HL-60/S4 (cell line): ENCODE results near the gene ITM2C.

ENCODE experiments used
- in situ Hi-C: fragments of 300-500 bp; cut with MboI; formaldehyde crosslinking; loops from 2 replicates; pipeline ENCODE4 v1.14.3; 2022; ENCODE audit warnings: low sequenced_read_pairs

Gene ITM2C

DNA sequence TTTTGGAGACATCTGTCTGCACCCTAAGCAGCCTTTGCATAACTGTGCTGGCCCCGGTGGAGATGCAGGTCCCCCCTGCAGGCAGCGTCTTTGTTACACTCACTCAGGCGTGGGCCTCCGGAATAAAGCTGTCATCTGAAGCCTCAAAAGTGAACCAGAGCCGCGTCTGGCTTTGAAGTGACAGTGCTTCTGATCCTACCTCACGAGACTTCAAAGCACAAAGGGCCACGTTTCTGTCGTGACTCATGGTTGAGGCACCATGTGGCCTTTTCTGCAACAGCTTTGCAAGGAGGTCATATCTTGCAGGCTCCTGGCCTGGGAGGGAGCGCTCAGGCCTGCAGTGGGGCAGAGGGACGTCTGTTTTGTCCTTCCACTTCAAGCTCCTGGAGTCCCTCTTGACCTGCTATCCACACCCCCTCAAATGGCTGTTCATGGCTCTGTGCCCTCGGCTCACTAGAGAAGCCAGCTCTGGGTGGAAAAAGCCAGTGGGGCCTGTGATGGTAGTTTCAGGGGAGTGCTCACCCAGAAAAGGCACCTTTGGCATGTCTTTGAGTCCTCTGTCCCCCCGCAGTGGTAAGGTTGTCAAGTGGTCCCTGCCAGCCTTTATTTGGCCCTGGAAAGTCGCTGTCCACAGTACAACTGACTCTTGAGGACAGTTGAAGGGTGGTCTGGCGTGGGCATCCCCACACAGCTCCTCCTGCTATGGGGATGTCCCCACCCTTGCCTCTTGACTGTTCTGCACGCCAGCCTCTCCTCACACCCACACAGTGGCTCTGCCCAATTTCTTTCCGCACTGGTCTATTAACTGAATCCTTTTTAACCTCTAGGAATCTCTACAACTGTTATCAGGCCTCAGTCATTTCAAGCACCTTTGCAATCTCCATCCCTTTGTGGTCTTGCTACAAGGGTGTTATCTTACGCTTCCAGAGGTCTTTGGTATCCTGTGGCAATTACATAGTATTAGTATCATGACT, 41.0 kb downstream of the ITM2C start:
- in situ Hi-C loops, result no loop called here

DNA sequence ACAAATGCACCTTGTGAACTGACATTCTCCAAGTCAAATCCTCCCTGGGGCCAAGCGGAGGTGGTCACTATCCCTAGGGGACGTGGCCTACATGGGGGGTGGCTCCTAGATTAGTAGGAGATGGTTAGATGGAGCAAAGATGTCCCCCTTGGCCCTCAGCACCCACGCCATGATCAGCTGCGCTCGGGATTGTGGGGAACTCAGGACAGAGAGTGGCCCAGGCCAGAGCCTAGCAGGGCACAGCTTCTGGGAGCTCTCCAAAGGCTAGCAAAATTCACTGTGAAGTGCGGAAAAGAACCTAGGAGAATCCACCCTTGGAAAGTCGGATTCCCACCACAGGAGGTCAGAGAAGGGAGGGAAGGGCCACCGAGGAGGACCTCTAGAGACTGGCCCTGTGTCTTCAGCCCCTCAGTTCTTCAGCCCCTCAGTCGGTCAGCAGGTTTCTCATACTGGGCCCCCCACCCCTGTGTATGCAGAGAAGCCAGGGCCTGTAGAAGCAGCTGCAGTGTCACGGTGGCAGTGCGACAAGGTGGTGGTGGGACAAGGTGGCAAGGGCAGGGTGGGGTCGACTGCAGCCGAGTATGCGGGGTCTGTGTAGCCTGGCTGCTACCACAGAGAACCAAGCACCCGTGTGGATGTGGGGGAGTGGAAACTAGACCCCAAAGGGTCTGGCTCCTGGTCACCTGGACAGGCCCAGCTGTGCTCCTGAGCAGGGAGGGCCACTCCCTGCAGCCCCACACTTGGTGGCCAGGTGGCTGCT, 41.9 kb downstream of the ITM2C start:
- in situ Hi-C loops, result no loop called here

DNA sequence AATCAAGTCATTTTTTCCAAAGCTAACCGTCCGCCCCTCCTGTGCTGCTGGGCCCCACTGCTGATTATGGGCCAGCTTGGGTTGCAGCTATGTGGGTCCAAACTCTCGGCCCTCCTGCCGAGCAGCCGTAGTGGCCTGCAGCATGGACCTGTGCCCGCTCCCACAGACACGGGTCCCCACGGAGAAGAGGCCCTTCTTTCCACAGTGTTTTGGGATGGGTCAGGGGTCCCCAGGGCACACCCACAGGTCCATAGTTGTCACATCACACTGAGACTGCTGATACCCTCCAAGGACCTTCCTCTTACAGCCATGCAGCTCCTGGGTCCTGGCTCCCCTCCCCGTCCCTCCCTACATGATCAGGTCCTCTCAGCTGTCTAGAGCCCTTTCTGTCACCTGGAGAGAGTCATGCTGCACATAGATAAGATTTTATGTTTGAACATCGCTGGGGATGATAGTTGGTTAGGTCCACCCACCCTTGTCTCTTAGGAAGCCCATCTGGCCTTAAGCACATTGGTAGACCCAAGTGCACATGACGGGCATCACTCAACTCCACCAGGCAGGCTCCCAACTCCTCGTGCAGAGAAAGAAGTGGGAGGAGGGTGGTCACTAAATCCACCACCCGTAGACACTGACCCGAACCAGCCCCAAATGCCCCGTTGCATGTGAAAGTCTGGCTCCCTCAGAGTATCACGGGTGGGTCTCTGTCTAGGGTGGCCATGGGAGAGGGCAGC, 42.8 kb downstream of the ITM2C start:
- in situ Hi-C loops, result no loop called here

DNA sequence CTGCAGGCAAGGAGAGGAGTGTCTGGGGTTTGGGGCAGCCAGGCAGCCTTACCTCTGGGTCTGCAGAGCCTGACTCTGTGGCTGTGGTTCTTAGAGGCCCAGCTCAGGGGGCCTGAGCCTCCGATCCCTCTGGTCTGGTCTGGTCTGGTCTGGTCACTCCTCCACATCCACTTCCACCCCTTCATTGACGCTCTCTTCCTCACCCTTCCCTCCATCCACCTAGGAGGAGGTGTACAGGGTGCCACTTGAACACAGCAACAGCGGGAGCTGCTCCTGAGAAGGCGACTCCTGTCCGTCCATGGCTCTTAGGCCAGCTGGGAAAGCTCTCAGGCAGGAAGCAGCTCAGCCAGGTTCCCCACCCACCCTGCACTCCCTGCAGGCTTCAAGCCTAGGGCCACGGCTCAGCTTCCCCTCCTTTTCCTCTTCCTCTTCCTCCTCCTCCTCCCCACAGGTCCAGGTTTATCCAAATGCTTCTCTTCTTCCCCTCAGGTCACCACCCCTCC, 43.4 kb downstream of the ITM2C start:
- in situ Hi-C loops, result no loop called here

DNA sequence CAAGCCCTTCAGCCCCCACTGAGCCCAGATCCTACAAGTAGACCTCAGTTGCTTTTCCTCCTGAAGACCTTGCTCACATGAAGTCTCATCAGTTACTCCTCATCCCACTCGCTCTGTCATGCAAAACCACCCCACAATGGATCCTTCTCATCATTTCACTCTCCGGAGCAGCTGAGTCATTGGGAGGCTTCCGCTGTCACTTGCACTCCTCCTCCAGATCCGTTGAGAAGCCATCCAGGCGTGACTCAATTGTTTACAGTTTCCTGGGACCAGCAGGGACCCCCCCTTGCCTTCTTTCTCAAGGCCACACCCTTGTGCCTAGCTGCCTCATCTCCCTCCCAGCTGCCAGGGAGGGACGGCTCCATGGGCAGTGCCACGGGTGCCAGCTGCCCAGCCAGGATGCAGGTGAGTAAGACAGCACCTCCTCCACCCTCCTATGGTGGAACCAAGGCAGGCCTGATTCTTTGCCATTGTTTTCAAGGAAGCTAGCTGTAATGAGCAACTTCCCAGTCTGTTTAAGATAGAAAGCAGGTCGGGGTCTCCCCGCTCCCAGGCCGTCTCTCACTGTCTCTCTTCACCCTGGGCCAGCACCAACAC, 44.0 kb downstream of the ITM2C start:
- in situ Hi-C loops, result no loop called here

DNA sequence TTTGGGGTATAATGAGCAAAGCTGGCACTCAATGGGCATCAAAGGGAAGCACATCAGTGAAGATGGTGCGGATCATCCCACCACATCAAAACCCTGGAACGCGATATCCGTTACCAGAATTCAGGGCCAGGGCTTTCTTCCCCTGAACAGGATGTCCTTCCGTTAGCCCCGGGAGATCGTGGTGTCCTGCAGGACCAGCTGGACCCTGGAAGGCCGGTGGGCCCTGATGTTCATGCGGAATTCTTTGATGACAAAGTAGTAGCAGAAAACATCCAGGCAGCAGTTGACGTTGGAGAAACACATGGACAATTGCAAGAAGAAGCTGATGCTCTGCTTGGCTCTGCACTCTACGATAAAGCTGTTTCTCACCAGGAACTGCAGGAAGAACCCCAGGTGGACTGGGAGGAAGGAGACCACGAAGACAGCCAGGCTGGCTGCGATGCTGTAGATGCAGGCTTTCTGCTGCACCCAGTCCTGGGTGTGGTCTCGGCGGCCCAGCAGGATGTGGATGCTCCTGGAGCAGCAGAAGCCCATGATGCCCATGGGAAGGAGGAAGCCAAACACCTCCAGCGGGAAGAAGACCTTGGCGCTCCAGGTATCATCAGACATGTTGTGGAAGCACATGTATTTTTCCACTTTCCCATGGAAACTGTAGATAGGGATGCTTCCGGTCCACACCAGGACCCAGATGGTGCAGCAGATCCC, 45.3 kb downstream of the ITM2C start:
- in situ Hi-C loops, result no loop called here

DNA sequence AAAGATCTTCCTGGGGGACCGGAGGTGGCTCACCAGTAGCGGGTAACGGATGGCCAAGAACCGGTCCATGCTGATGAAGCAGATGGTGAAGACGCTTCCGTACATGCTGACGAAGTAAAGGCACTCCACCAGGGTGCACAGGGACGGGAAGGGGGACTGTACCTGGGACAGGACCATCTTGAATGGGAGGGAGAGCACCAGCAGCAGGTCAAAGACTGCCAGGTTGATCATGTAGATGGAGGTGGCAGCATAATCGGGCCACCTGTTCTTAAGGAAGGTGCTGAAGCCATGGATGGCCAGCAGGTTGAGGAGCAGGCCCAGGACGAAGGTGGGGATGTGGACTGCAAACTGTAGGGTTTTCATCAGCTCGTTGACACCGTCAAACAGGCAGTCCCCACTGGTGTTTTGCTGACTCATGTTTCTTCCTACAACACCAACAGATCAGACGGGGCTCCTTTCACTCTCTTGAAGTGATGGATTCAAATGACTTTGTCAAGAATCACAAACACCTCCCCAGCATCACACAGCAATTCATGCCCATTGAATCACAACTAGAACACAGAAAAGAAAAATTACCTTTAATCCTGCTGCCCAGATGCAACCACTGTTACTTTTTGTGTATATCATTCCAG, 45.9 kb downstream of the ITM2C start:
- in situ Hi-C loops, result no loop called here

DNA sequence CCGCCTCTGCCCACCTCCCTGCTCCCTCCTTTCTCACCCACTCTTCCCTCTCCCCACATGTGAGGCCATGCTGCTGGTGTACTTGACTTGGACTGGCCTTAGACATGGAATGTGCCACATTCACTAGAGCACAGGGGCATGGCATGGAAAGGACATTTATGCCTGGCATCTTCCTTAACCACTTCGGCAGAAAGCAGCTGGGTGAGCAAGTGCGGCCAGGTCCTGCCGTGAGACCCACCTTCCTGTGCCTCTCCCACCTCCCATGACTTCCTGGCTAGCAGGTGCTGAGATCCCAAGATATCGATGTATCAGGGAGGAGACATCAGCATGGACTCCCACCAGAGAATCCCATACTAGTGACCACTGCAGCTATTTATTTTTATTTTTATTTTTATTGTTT, 47.3 kb downstream of the ITM2C start:
- in situ Hi-C loops, result no loop called here

DNA sequence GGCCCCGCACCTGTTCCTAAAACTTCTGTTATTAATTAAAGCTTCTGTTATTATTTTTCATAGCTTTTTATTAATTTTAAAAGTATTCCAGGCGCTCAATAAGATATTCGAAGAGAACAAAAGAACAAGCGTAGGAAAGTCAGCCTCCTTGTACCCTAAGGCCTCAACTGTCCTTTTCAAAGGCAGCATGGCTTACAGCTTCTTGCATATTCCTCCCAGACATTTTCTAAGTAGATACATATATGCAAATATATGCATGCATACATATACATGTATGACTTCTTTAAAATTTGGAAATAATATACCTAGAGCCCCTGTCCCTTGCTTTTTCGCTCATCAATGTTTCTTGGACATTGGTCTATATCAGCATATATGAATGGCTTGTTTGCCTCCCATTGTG, 48.0 kb downstream of the ITM2C start:
- in situ Hi-C loops, result no loop called here

DNA sequence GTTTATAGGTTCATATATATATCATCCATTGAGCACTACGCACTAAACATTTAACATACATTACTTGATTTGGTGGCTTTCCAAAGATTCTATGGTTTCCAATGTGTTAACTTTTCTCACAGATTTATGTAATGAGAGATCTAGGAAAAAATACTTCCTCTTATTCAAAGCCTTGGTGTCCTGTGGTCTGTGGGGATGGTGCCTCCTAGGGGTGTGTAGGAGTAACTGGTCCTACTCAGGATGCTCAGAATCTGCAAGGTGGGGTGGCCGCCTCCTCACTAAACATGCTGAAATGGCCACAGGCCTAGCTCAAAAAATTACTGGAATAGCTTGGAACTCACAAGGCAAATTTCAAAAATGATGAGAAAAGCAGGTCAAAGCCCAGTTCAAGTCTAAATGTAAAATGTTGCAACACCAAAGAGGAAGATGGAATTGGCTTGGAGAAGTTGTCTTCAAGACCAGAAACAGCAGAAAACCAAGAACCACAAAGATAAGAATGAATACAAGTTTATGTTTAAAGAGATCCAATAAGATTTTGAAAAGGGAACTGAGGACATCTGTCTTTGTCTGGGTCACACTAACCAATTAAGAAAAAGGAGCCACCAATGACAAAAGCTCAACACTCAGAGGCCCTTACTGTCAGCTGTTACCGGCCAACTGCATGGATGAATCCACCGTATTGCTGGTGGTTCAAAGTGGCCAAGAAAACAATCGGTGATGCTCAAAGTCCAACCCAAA, 48.8 kb downstream of the ITM2C start:
- in situ Hi-C loops, result no loop called here

DNA sequence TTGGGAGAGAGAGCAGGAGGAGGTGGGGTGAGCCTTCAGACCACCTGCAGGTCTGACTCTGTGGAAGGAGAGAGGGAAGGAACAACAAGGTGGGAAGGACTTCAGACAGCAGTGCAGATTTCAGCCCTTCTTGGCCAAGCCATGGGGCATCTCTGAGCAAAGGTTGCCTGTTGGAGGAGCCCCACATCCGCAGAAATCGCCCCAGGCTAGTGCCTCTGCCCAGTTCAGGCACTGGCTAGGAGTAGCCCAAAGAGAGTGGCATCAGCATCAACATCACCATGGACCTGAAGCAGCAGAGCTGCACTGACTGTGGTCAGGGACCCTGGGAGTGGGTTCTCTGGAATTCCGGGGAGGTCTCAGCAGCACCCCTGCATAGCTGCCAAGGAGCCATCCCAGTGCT, 50.1 kb downstream of the ITM2C start:
- in situ Hi-C loops, result no loop called here

DNA sequence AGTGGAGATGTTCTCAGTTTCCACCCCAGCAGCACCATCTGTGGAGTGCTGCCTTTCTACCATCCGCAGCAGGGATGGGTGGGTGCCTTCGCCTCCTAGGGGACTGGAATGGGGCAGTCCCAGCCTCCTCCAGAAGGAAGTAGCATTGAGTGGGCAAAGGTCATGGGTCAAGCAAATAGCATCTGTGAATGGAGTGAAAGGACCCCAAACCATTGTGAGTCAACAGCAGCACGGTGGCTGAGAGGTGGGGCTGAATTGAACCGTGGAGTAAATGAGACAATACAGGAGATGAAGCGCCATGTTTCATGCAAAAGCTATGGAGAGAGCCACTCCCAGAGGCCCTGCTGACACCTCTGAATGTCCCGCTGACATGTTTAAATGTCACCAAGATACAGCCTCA, 50.6 kb downstream of the ITM2C start:
- in situ Hi-C loops, result no loop called here

DNA sequence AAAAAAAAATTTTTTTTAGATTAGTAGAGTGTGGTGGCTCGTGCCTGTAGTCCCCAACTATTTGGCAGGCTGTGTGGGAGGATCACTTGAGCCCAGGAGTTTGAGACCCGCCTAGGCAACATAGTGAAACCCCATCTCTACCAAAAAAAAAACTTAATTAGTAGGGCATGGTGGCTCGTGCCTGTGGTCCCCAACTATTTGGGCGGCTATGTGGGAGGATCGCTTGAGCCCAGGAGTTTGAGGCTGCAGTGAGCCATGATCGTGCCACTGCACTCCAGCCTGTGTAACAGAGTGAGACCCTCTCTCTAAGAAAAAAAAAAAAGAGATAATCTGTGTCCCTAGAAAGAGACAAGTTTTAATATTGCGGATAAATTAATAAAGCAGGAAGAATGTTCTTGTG, 51.5 kb downstream of the ITM2C start:
- in situ Hi-C loops, result no loop called here

DNA sequence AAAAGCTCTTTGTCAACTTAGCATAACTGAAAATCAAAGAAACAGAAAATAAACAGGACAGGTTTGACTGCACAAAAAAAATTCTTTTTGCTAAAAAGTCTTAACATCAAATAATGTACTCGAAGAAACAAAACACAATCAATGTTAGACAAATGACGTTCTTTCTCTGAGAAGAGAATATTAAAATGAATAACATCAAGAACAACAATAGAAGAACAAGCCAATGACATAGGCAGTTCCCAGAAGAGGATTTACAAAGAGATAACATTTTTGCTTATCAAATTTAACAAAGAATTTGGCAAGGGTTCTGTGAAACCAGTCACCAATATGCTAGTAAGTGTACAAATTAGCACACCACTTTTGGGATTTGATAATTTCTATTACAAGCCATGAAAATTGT, 54.5 kb downstream of the ITM2C start:
- in situ Hi-C loops, result no loop called here

DNA sequence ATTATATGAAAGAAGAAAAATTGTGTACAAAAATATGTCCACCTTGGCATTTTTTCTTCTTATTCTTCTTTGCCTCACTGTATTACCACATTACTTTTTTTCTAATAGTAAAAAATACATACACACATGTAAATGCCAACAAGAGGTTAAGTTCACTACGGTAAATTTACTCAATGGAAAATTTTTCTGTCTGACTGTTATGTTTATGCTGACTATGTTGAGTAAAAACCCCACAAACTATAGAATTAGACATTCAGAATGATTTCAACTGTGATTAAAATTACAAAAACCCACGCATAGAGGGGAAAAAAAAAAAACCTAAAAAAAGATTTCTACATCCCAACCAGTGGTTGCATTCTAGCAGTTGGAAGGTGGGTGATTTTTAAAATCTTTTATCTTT, 54.9 kb downstream of the ITM2C start:
- in situ Hi-C loops, result no loop called here

DNA sequence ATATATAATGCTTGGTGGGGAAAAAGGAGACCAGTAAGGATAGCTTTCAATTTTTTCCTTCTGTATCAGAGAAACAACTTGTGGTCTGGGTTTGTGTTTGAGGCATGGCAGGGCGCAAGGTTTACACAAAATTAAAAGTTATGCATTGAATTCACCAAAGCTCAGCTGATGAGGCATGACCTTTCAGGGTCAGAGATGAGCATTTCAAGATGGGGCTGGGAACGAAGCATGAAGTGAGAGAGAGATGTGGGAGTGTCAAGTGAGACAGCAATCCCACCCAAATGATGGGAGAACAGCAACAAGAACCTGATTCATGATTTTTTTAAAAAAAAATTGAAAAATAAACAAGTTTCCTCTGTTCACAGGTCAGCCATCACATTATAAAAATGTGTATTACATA, 55.4 kb downstream of the ITM2C start:
- in situ Hi-C loops, result no loop called here

DNA sequence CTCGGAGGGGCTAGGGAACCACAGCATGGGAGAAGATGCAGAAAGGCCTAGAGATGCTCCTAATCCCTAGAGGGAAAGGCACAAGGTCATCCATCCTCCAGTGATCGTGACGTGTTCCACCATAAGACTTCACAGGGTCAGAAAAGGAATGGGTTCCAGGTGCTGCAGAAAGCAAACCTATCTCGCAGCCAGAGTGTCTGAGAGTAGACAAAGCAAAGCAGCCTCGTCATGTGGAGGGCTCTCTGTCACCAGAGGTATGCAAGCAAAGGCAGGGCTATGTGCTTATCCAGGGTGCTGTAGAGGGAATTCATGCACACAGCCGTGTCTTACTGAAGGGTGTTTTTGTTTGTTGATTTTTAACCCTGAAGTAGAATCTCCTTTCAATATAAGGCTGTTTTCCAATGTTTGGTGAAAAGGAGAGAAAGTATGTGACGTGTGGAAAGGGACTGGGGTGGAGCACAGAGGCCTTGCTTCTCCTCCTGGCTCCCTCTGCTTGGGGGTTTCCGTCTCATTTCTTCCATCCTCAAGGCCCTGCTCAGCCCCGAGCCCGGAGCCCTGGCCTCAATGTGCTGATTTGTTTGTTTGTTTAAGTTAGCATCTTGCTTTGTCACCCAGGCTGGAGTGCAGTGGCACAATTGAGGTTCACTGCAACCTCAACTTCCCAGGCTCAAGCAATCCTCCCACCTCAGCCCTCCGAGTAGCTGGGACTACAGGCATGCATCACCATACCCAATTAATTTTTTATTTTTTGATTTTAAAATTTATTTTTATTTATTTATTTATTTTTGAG, 57.3 kb downstream of the ITM2C start:
- in situ Hi-C loops, result no loop called here

DNA sequence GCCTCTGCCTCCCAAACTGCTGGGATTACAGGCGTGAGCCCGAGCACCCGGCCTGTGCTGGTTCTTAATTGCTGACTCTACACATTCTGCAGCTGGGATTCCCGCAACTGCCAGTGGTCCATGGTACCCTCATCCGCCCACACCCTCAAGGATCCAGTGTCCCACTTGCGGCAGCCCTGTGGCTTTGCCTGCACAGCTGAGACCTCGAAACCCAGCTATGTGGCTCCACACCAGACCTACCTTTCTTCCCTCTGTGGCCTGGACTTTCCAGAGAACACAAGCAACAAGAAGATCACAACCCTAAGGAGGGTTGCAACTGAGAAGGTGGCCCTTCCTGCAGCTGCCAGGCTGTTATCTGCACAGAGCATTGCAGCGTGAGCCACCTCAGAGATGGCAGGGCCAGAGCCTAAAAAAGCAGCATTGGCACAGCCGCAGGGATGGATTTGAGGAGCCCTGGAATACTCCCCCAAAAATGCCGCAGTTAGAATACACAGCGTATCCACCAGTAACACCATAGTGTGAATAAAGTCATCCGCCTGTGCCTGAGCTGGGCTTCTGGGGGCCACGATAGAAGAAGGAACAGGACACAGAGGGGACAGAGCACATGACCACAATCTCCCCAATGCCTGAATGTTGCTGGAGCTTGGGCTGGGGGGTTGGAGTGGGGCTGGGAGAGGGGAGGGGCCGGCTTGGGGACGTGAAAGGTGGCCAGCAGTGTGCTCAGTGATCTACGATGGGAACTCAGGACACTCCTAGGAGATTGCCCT, 58.4 kb downstream of the ITM2C start:
- in situ Hi-C loops, result no loop called here
